IPS-20b (cell line): Measurements from ENCODE around the gene MLLT11.
"Not testable (repeated sequence)": the region's sequence is repeated elsewhere in the genome, so short reads cannot be mapped to it uniquely, and the experiment has no call there.

Experiments
- H3K27ac ChIP-seq: one replicate; pipeline ENCODE4 v1.5.1; 2013; ENCODE audit warnings: low read length
- H3K27me3 ChIP-seq: 2 replicates; pipeline ENCODE4 v1.6.1; 2013; ENCODE audit warnings: mild to moderate bottlenecking, low read length, inconsistent platforms; ENCODE audit not compliant: insufficient read depth
- H3K36me3 ChIP-seq: 2 replicates; pipeline ENCODE4 v1.6.1; 2013; ENCODE audit warnings: low read depth, mild to moderate bottlenecking, inconsistent platforms, low read length, moderate library complexity; ENCODE audit not compliant: insufficient read depth
- H3K4me1 ChIP-seq: 2 replicates; pipeline ENCODE4 v1.6.1; 2013; ENCODE audit warnings: mild to moderate bottlenecking, control low read depth, inconsistent platforms, low read length, moderate library complexity; ENCODE audit not compliant: insufficient read depth
- H3K4me3 ChIP-seq: 2 replicates; pipeline ENCODE4 v1.5.1; 2013; ENCODE audit warnings: mild to moderate bottlenecking, low read length, inconsistent platforms
- H3K9ac ChIP-seq: 2 replicates; pipeline ENCODE4 v1.6.1; 2013; ENCODE audit warnings: low read depth, mild to moderate bottlenecking, inconsistent platforms, low read length, moderate library complexity
- H3K9me3 ChIP-seq: 2 replicates; pipeline ENCODE4 v1.6.1; 2013; ENCODE audit warnings: mild to moderate bottlenecking, low read depth, low read length, inconsistent platforms; ENCODE audit not compliant: insufficient read depth

MLLT11 gene

GRCh38 chr1:151097426-151097825 is 37.2 kb downstream of the MLLT11 start:
- H3K9ac ChIP-seq, H3K27me3 ChIP-seq, H3K27ac ChIP-seq, H3K9me3 ChIP-seq, H3K36me3 ChIP-seq, H3K4me3 ChIP-seq, H3K4me1 ChIP-seq: not testable (repeated sequence)

GRCh38 chr1:151098126-151098525 is 37.9 kb downstream of the MLLT11 start:
- Histone ChIP-seq H3K9me3 (no peaks in the 10 kb centered on the region), H3K36me3 (no peaks in the 10 kb centered on the region), H3K27me3 (no peaks in the 10 kb centered on the region), H3K9ac (no peak overlapping the region), H3K4me3 (no peak overlapping the region), H3K4me1 (no peaks in the 10 kb centered on the region), H3K27ac (no peak overlapping the region)

GRCh38 chr1:151104630-151105029 is 44.4 kb downstream of the MLLT11 start:
- Histone ChIP-seq H3K36me3 (no peaks in the 10 kb centered on the region), H3K27me3 (no peaks in the 10 kb centered on the region), H3K27ac (no peak overlapping the region), H3K9me3 (no peaks in the 10 kb centered on the region), H3K4me3 (no peak overlapping the region), H3K9ac (no peak overlapping the region), H3K4me1 (no peaks in the 10 kb centered on the region)

GRCh38 chr1:151106894-151107293 is 46.7 kb downstream of the MLLT11 start:
- Histone ChIP-seq H3K27ac (no peak overlapping the region), H3K4me1 (no peaks in the 10 kb centered on the region), H3K9me3 (no peaks in the 10 kb centered on the region), H3K9ac (no peak overlapping the region), H3K27me3 (no peaks in the 10 kb centered on the region), H3K36me3 (no peaks in the 10 kb centered on the region), H3K4me3 (no peak overlapping the region)

GRCh38 chr1:151108331-151108730 is 48.1 kb downstream of the MLLT11 start:
- no peak overlapping the region for H3K4me3 ChIP-seq
- no peak overlapping the region for H3K27ac ChIP-seq
- no peak overlapping the region for H3K9ac ChIP-seq
- no peaks in the 10 kb centered on the region for H3K4me1 ChIP-seq
- H3K27me3 ChIP-seq = no peaks in the 10 kb centered on the region
- no peaks in the 10 kb centered on the region for H3K9me3 ChIP-seq
- H3K36me3 ChIP-seq = no peaks in the 10 kb centered on the region

- no peak overlapping the region for H3K27ac ChIP-seq
- no peak overlapping the region for H3K4me3 ChIP-seq
- H3K9me3 ChIP-seq = no peaks in the 10 kb centered on the region
- H3K27me3 ChIP-seq = no peaks in the 10 kb centered on the region
- H3K36me3 ChIP-seq = no peaks in the 10 kb centered on the region
- no peaks in the 10 kb centered on the region for H3K4me1 ChIP-seq
- no peak overlapping the region for H3K9ac ChIP-seq
Measured at GRCh38 chr1:151113877-151114276, 53.7 kb downstream of the MLLT11 start.
